Spleen (tissue), 11 donors: Measurements from ENCODE around the gene DPP7. TPM values are rescaled to one million over a fixed set of nuclear protein-coding genes. Genes with fewer than 3 reads are reported as not detected.

ENCODE experiments used
- DNase-seq: peaks from one replicate; pipeline ENCODE4 v3.0.0-alpha.2; 2020
- H3K27ac ChIP-seq, 8 donors: fragments of 200-600 bp; sonication (generic) in 7 of 8; 1 replicate in 4 of 8; 2 replicates in 4 of 8; pipeline versions ENCODE4 v1.5.0 to v1.8.0; 2016 to 2021; ENCODE audit warnings: inconsistent platforms in 4 of 8, mild to moderate bottlenecking in 4 of 8, moderate library complexity in 1 of 8
- H3K27me3 ChIP-seq, 7 donors: fragments of 200-600 bp; sonication (generic) in 6 of 7; replicated peaks in 1 of 7; 1 replicate in 4 of 7; 2 replicates in 3 of 7; pipeline versions ENCODE4 v1.5.0 to v1.8.0; 2016 to 2021; ENCODE audit warnings: inconsistent platforms in 3 of 7, mild to moderate bottlenecking in 1 of 7
- H3K36me3 ChIP-seq, 6 donors: fragments of 200-600 bp; sonication (generic) in 5 of 6; 1 replicate in 4 of 6; 2 replicates in 2 of 6; pipeline versions ENCODE4 v1.5.0 to v1.8.0; 2016 to 2021; ENCODE audit warnings: inconsistent platforms in 2 of 6
- H3K4me1 ChIP-seq, 6 donors: fragments of 200-600 bp; sonication (generic) in 5 of 6; 1 replicate in 3 of 6; 2 replicates in 3 of 6; pipeline versions ENCODE4 v1.5.0 to v1.8.0; 2016 to 2021; ENCODE audit warnings: inconsistent platforms in 3 of 6
- H3K4me3 ChIP-seq, 8 donors: fragments of 200-600 bp; sonication (generic) in 7 of 8; 1 replicate in 4 of 8; 2 replicates in 4 of 8; pipeline versions ENCODE4 v1.5.0 to v1.8.0; 2016 to 2021; ENCODE audit warnings: inconsistent platforms in 4 of 8, mild to moderate bottlenecking in 4 of 8, moderate library complexity in 2 of 8
- H3K9me3 ChIP-seq, 8 donors: fragments of 200-600 bp; sonication (generic) in 7 of 8; 1 replicate in 4 of 8; 2 replicates in 4 of 8; pipeline versions ENCODE4 v1.5.0 to v1.8.0; 2016 to 2021; ENCODE audit warnings: inconsistent platforms in 4 of 8
- POLR2A ChIP-seq, 3 donors: fragments of 450-650 bp; IDR thresholded peaks; one replicate each; pipeline ENCODE4 v1.5.1; 2017; ENCODE audit warnings: antibody characterized with exemption in 3 of 3, mild to moderate bottlenecking in 1 of 3
- POLR2AphosphoS5 ChIP-seq, 3 donors: sonication (generic); formaldehyde crosslinking; IDR thresholded peaks; one replicate each; pipeline ENCODE4 v1.5.1; 2017; ENCODE audit warnings: antibody characterized with exemption in 3 of 3
- WGBS, 5 donors: extraction: QIAGEN DNeasy Blood & Tissue Kit in 3 of 5; methylation state at CpG; one replicate each; pipeline versions ENCODE4 v1.1.5 to v1.1.7; 2013 to 2018; 5-methylcytosine and 5-hydroxymethylcytosine counted together
- intact Hi-C: fragments of 100-400 bp; cut with DNase I; formaldehyde crosslinking; loops from one replicate; pipeline ENCODE4 v1.15.0; 2023; ENCODE audit warnings: low total_unique reads
- polyA plus RNA-seq, 3 donors: library from polyadenylated mRNA; stranded (reverse); fragments of 200-250 nt; gene quantifications; one replicate each; pipeline ENCODE4 v1.2.1, GENCODE V29; 2013
- total RNA-seq, 7 donors: library from RNA; depleted of rRNA in 3 of 7; stranded (reverse); fragments of >200 nt in 3 of 7; fragmentation: NEBNext Ultra II Directional in 4 of 7; extraction: Animal tissue kit (Norgen Biotek cat#: 25700) in 4 of 7; gene quantifications; one replicate each; pipeline versions ENCODE4 v1.1.0 to v1.2.1, GENCODE V29; 2016 to 2021
- TF ChIP-seq, protein P1 (sequence below), 11 experiments: fragments of 200-600 bp in 7 of 11; fragments of 450-650 bp in 4 of 11; sonication (generic) in 4 of 11; IDR thresholded peaks in 8 of 11; conservative IDR thresholded peaks in 3 of 11; 1 replicate in 7 of 11; 2 replicates in 4 of 11; pipeline versions ENCODE4 v1.4.0 to v1.8.0; 2016 to 2021; ENCODE audit warnings: antibody characterized with exemption in 11 of 11, inconsistent platforms in 4 of 11, mild to moderate bottlenecking in 1 of 11
- donor health status: healthy with polysubstance abuse.
- donor health status: DM: no; HTN: no; CAD: no; lungs with moderate emphysema.
- donor health status: DM: no; HTN: no; CAD: no.
- donor health status: Bipolar disorder and iron deficiency.
- donor health status: healthy.
- donor health status: DM: no; HTN: no; CAD: no.
- donor health status: DM: yes; HTN: yes; CAD: no.

DPP7 gene
- total and polyA plus RNA-seq, 10 donors, result 105 to 536 (median 214) TPM

DNA sequence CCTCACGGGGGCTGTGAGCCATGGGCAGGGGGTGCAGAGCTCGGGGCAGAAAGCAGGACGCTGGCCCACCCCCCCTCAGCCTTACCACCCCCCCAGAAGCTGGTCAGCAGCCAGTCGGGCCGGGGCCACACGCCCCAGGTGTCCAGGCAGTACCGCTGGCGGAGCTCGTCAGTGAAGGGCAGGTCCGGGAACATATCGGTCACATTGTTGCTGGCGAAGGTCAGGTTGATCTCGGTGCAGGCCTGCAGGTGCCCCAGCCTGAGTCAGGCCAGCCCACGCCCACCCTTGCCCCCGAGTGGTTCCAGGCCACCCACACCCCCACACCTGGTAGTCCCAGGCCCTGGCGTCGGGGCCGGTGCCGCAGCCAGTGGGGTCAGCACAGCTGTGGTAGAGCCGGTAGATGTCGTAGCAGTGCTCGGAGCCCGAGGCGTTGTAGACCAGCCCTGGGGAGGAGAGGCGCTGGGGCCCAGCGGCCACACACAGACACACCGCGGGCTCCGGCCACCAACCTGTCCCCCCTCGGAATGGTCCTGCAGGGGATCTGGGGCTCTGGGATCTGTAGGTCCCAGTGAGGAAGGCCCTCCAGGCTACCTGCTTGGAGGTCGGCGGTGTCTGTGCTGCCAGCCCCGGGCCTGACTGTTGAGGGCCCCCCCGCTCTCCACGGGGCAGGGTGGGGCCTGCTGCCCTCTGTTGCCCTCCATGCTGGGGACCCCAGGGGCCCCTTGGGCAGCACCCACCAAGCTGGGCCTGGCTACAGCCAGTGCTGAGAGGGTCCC is 2.6 kb downstream of the DPP7 start:
- Histone ChIP-seq H3K36me3 (peaks cover 0 to 65% (median 55%) of the 10 kb centered on the region in 6 donors), H3K4me1 (peaks cover 8 to 32% (median 20%) of the 10 kb centered on the region in 6 donors), H3K27me3 (no peaks in the 10 kb centered on the region), H3K4me3 (no peak overlapping the region), H3K9me3 (no peaks in the 10 kb centered on the region), H3K27ac (no peak overlapping the region)
- intact Hi-C loops, result no loop called here
- WGBS, 5 donors, result 91 to 94% (median 92%) methylated on average over 16 to 35 of the region's 35 CpGs
- TF ChIP-seq, protein P1, sequence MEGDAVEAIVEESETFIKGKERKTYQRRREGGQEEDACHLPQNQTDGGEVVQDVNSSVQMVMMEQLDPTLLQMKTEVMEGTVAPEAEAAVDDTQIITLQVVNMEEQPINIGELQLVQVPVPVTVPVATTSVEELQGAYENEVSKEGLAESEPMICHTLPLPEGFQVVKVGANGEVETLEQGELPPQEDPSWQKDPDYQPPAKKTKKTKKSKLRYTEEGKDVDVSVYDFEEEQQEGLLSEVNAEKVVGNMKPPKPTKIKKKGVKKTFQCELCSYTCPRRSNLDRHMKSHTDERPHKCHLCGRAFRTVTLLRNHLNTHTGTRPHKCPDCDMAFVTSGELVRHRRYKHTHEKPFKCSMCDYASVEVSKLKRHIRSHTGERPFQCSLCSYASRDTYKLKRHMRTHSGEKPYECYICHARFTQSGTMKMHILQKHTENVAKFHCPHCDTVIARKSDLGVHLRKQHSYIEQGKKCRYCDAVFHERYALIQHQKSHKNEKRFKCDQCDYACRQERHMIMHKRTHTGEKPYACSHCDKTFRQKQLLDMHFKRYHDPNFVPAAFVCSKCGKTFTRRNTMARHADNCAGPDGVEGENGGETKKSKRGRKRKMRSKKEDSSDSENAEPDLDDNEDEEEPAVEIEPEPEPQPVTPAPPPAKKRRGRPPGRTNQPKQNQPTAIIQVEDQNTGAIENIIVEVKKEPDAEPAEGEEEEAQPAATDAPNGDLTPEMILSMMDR (IDR thresholded peaks at IDR 0.05 in 8 of 11, conservative IDR thresholded peaks at IDR 0.05 in 3 of 11), result no peak
- peak in 1 of 3 donors; percentile 4 for TF ChIP-seq POLR2AphosphoS5 (IDR thresholded peaks at IDR 0.05)
- no peak for TF ChIP-seq POLR2A (IDR thresholded peaks at IDR 0.05)
- no peak for DNase-seq

- H3K27me3 ChIP-seq, result no peaks in the 10 kb centered on the region
- no peak overlapping the region for H3K27ac ChIP-seq
- H3K9me3 ChIP-seq, result no peaks in the 10 kb centered on the region
- no peak for DNase-seq
- peaks cover 0 to 73% (median 64%) of the 10 kb centered on the region in 6 donors for H3K36me3 ChIP-seq
- WGBS, 5 donors, result 88 to 93% (median 90%) methylated on average over 26 to 28 of the region's 28 CpGs
- TF ChIP-seq POLR2A (IDR thresholded peaks at IDR 0.05) (no peak), POLR2AphosphoS5 (IDR thresholded peaks at IDR 0.05) (peak in 1 of 3 donors; percentile 0)
- H3K4me1 ChIP-seq, result peaks cover 8 to 32% (median 20%) of the 10 kb centered on the region in 6 donors
- intact Hi-C loops, result no loop called here
- H3K4me3 ChIP-seq, result no peak overlapping the region
Observed at GRCh38 chr9:137110911-137111787, 3.4 kb downstream of the DPP7 start.

- Histone ChIP-seq H3K4me1 (peaks cover 8 to 28% (median 19%) of the 10 kb centered on the region in 6 donors), H3K27ac (no peak overlapping the region), H3K36me3 (peaks cover 0 to 81% (median 72%) of the 10 kb centered on the region in 6 donors), H3K27me3 (no peaks in the 10 kb centered on the region), H3K4me3 (no peak overlapping the region), H3K9me3 (no peaks in the 10 kb centered on the region)
- DNase-seq, result no peak
- intact Hi-C loops, result no loop called here
- TF ChIP-seq, protein P1 (IDR thresholded peaks at IDR 0.05 in 8 of 11, conservative IDR thresholded peaks at IDR 0.05 in 3 of 11), result no peak
- peak in 2 of 3 donors; percentile 8 to 40 for TF ChIP-seq POLR2AphosphoS5 (IDR thresholded peaks at IDR 0.05)
- 89 to 94% (median 90%) methylated on average over 18 to 38 of the region's 38 CpGs for WGBS, 5 donors
Observed at GRCh38 chr9:137110147-137110910, 4.2 kb downstream of the DPP7 start.
